ENCODE results near the gene CSTPP1. TPM values are rescaled to one million over a fixed set of nuclear protein-coding genes. Genes with fewer than 3 reads are reported as not detected.

The CSTPP1 gene
- polyA plus RNA-seq, 1 experiment = 48.7 TPM

- Histone ChIP-seq H3K36me3 (ENCODE audit: control insufficient read depth, insufficient read depth, low read length) (no peaks in the 10 kb centered on the region), H3K4me3 (ENCODE audit: low read depth, low read length) (no peak overlapping the region), H3K27me3 (ENCODE audit: control insufficient read depth, insufficient read depth, low read length) (no peaks in the 10 kb centered on the region)
- DNase-seq (ENCODE audit: low read depth) = no peak
- ChIA-PET CTCF (no interaction called here), POLR2A (no interaction called here)
- no peak for TF ChIP-seq CTCF (IDR thresholded peaks at IDR 0.05; ENCODE audit: insufficient read depth, low read depth, low read length)
Measured at GRCh38 chr11:46978005-46978491, 41.5 kb downstream of the CSTPP1 start.

GRCh38 chr11:46979358-46979757 is 42.8 kb downstream of the CSTPP1 start:
- Histone ChIP-seq H3K36me3 (ENCODE audit: control insufficient read depth, insufficient read depth, low read length) (no peaks in the 10 kb centered on the region), H3K27me3 (ENCODE audit: control insufficient read depth, insufficient read depth, low read length) (no peaks in the 10 kb centered on the region), H3K4me3 (ENCODE audit: low read depth, low read length) (no peak overlapping the region)
- CTCF ChIA-PET = no interaction called here
- POLR2A ChIA-PET = no interaction called here
- no peak for DNase-seq (ENCODE audit: low read depth)
- no peak for TF ChIP-seq CTCF (IDR thresholded peaks at IDR 0.05; ENCODE audit: insufficient read depth, low read depth, low read length)

- no peak for TF ChIP-seq CTCF (IDR thresholded peaks at IDR 0.05; ENCODE audit: insufficient read depth, low read depth, low read length)
- DNase-seq (ENCODE audit: low read depth) = no peak
- POLR2A ChIA-PET = interaction anchor here (0.6 kb wide), 1 partner anchor 165 kb away, joined by 3 read pairs; no protein-coding TSS in a partner anchor
- Histone ChIP-seq H3K36me3 (ENCODE audit: control insufficient read depth, insufficient read depth, low read length) (no peaks in the 10 kb centered on the region), H3K27me3 (ENCODE audit: control insufficient read depth, insufficient read depth, low read length) (no peaks in the 10 kb centered on the region), H3K4me3 (ENCODE audit: low read depth, low read length) (no peak overlapping the region)
- CTCF ChIA-PET = no interaction called here
Measured at GRCh38 chr11:46981436-46981835, 44.9 kb downstream of the CSTPP1 start.

- no peak for TF ChIP-seq CTCF (IDR thresholded peaks at IDR 0.05; ENCODE audit: insufficient read depth, low read depth, low read length)
- Histone ChIP-seq H3K36me3 (ENCODE audit: control insufficient read depth, insufficient read depth, low read length) (no peaks in the 10 kb centered on the region), H3K27me3 (ENCODE audit: control insufficient read depth, insufficient read depth, low read length) (no peaks in the 10 kb centered on the region), H3K4me3 (ENCODE audit: low read depth, low read length) (no peak overlapping the region)
- ChIA-PET CTCF (no interaction called here), POLR2A (no interaction called here)
- DNase-seq (ENCODE audit: low read depth) = no peak
Measured at GRCh38 chr11:46982797-46983452, 46.4 kb downstream of the CSTPP1 start.

GRCh38 chr11:46983598-46983997 is 47.0 kb downstream of the CSTPP1 start:
- Histone ChIP-seq H3K36me3 (ENCODE audit: control insufficient read depth, insufficient read depth, low read length) (no peaks in the 10 kb centered on the region), H3K4me3 (ENCODE audit: low read depth, low read length) (no peak overlapping the region), H3K27me3 (ENCODE audit: control insufficient read depth, insufficient read depth, low read length) (no peaks in the 10 kb centered on the region)
- no peak for DNase-seq (ENCODE audit: low read depth)
- POLR2A ChIA-PET = no interaction called here
- TF ChIP-seq CTCF (IDR thresholded peaks at IDR 0.05; ENCODE audit: insufficient read depth, low read depth, low read length) = no peak
- CTCF ChIA-PET = no interaction called here
